ENCODE results near the gene ZAR1L.

- no peak for TF ChIP-seq TAF15 (IDR thresholded peaks at IDR 0.05; ENCODE audit: low read depth, low read length)
- no peak for TF ChIP-seq CTCF (IDR thresholded peaks at IDR 0.05 in 2 of 3, conservative IDR thresholded peaks at IDR 0.05 in 1 of 3; ENCODE audit: insufficient read depth in 2 of 3, low read depth in 1 of 3, low read length in 3 of 3)
- TF ChIP-seq ZBTB9 (CRISPR knock-in tag; IDR thresholded peaks at IDR 0.05) = no peak
- TF ChIP-seq JUND (IDR thresholded peaks at IDR 0.05; ENCODE audit: borderline replicate concordance, low read depth, low read length) = no peak
- no peak for TF ChIP-seq JUND (tag; IDR thresholded peaks at IDR 0.05; ENCODE audit: borderline replicate concordance, low read depth, low read length)
- TF ChIP-seq BHLHE40 (IDR thresholded peaks at IDR 0.05; ENCODE audit: low read length) = no peak
- TF ChIP-seq MAFK (IDR thresholded peaks at IDR 0.05; ENCODE audit: low read length) = no peak
- TF ChIP-seq ASH1L (IDR thresholded peaks at IDR 0.05; ENCODE audit: borderline replicate concordance, low read depth, partially characterized antibody) = no peak
- TF ChIP-seq SMARCA4 (IDR thresholded peaks at IDR 0.05) = no peak
Observed at GRCh38 chr13:32254416-32254815, 60.7 kb downstream of the ZAR1L start.

Data from K562 (cell line).